Hepatocyte (in vitro differentiated cells): Measurements from ENCODE around the gene STAT5B. TPM values are rescaled to one million over a fixed set of nuclear protein-coding genes. Genes with fewer than 3 reads are reported as not detected.

ENCODE experiments used
- DNase-seq: peaks from one replicate; pipeline ENCODE4 v3.0.0-alpha.2; 2016; ENCODE audit warnings: low spot score
- H2AFZ ChIP-seq: fragments of 200-600 bp; sonication (generic); 2 replicates; pipeline ENCODE4 v1.6.0; 2016; ENCODE audit warnings: antibody characterized with exemption, mild to moderate bottlenecking
- H3K27ac ChIP-seq: fragments of 200-600 bp; sonication (generic); 2 replicates; pipeline ENCODE4 v1.5.1; 2016; ENCODE audit warnings: mild to moderate bottlenecking
- H3K27me3 ChIP-seq: fragments of 200-600 bp; sonication (generic); 2 replicates; pipeline ENCODE4 v1.6.1; 2016
- H3K36me3 ChIP-seq: fragments of 200-600 bp; sonication (generic); replicated peaks from 2 replicates; pipeline ENCODE4 v1.5.1; 2016; ENCODE audit warnings: low read depth; ENCODE audit not compliant: insufficient read depth
- H3K4me1 ChIP-seq: fragments of 200-600 bp; sonication (generic); 2 replicates; pipeline ENCODE4 v1.5.1; 2016; ENCODE audit warnings: mild to moderate bottlenecking, moderate library complexity; ENCODE audit not compliant: insufficient read depth
- H3K4me2 ChIP-seq: fragments of 200-600 bp; sonication (generic); 2 replicates; pipeline ENCODE4 v1.6.0; 2016
- H3K4me3 ChIP-seq: fragments of 200-600 bp; sonication (generic); 2 replicates; pipeline ENCODE4 v1.5.1; 2016; ENCODE audit warnings: mild to moderate bottlenecking
- H3K79me2 ChIP-seq: fragments of 200-600 bp; sonication (generic); 2 replicates; pipeline ENCODE4 v1.6.0; 2017; ENCODE audit warnings: mild to moderate bottlenecking
- H3K9me2 ChIP-seq: fragments of 200-600 bp; sonication (generic); replicated peaks from 2 replicates; pipeline ENCODE4 v1.6.0; 2017; ENCODE audit warnings: mild to moderate bottlenecking; ENCODE audit not compliant: insufficient read depth
- H3K9me3 ChIP-seq: fragments of 200-600 bp; sonication (generic); 2 replicates; pipeline ENCODE4 v1.5.1; 2016; ENCODE audit warnings: low read depth, mild to moderate bottlenecking
- H4K20me1 ChIP-seq: fragments of 200-600 bp; sonication (generic); 2 replicates; pipeline ENCODE4 v1.6.0; 2016; ENCODE audit warnings: mild to moderate bottlenecking; ENCODE audit not compliant: insufficient read depth, poor library complexity, severe bottlenecking
- CTCF ChIP-seq: fragments of 200-600 bp; sonication (generic); IDR thresholded peaks from 2 replicates; pipeline ENCODE4 v1.5.1; 2016; ENCODE audit warnings: antibody characterized with exemption, mild to moderate bottlenecking; ENCODE audit not compliant: poor library complexity
- EZH2 ChIP-seq: fragments of 200-600 bp; sonication (generic); IDR thresholded peaks from 2 replicates; pipeline ENCODE4 v1.6.1; 2016; ENCODE audit warnings: antibody characterized with exemption, mild to moderate bottlenecking, borderline replicate concordance
- EZH2phosphoT487 ChIP-seq: fragments of 200-600 bp; sonication (generic); IDR thresholded peaks from one replicate; pipeline ENCODE4 v1.6.1; 2018; ENCODE audit warnings: antibody characterized with exemption, mild to moderate bottlenecking, low read depth, moderate library complexity; ENCODE audit not compliant: unreplicated experiment, severe bottlenecking
- WGBS: methylation state at CpG from one replicate; pipeline ENCODE4 v1.1.6; 2016; ENCODE audit warnings: low lambda C conversion rate; ENCODE audit errors: missing lambda C conversion rate; 5-methylcytosine and 5-hydroxymethylcytosine counted together
- polyA plus RNA-seq: library from polyadenylated mRNA; unstranded; fragments of >200 nt; fragmentation: Nextera tagmentation; extraction: Ambion mirVana; gene quantifications from 2 replicates; pipeline ENCODE4 v1.2.1, GENCODE V29; 2016
- total RNA-seq: library from RNA; depleted of rRNA; stranded (reverse); fragments of >200 nt; gene quantifications from 2 replicates; pipeline ENCODE4 v1.2.3, GENCODE V29; 2014

The STAT5B gene
- total and polyA plus RNA-seq, 2 experiments from 2014 or later = 25.7 to 26.0 TPM

GRCh38 chr17:42191275-42191608, 84.9 kb downstream of the STAT5B start:
- Histone ChIP-seq H3K27ac (no peak overlapping the region), H2AFZ (no peak overlapping the region), H3K4me3 (no peak overlapping the region), H3K27me3 (no peaks in the 10 kb centered on the region), H3K9me2 (no peaks in the 10 kb centered on the region), H4K20me1 (no peaks in the 10 kb centered on the region), H3K4me1 (no peaks in the 10 kb centered on the region), H3K9me3 (no peaks in the 10 kb centered on the region), H3K79me2 (no peaks in the 10 kb centered on the region), H3K4me2 (no peak overlapping the region), H3K36me3 (no peaks in the 10 kb centered on the region)
- 95% methylated on average over 5 of the region's 5 CpGs for WGBS
- no peak for DNase-seq
- TF ChIP-seq CTCF = no peak
- no peak for TF ChIP-seq EZH2phosphoT487
- TF ChIP-seq EZH2 = no peak

GRCh38 chr17:42190491-42191274, 85.5 kb downstream of the STAT5B start:
- no peaks in the 10 kb centered on the region for H4K20me1 ChIP-seq
- H3K9me3 ChIP-seq = no peaks in the 10 kb centered on the region
- no peaks in the 10 kb centered on the region for H3K36me3 ChIP-seq
- no peaks in the 10 kb centered on the region for H3K4me1 ChIP-seq
- H3K4me3 ChIP-seq = no peak overlapping the region
- no peaks in the 10 kb centered on the region for H3K9me2 ChIP-seq
- TF ChIP-seq EZH2 (no peak), EZH2phosphoT487 (no peak), CTCF (no peak)
- no peak for DNase-seq
- no peaks in the 10 kb centered on the region for H3K27me3 ChIP-seq
- no peak overlapping the region for H3K4me2 ChIP-seq
- H3K79me2 ChIP-seq = no peaks in the 10 kb centered on the region
- no peak overlapping the region for H2AFZ ChIP-seq
- H3K27ac ChIP-seq = no peak overlapping the region
- WGBS = 91% methylated on average over 17 of the region's 17 CpGs

- H3K36me3 ChIP-seq = no peaks in the 10 kb centered on the region
- peaks cover 5% of the 10 kb centered on the region for H3K27me3 ChIP-seq
- H4K20me1 ChIP-seq = no peaks in the 10 kb centered on the region
- no peak overlapping the region for H2AFZ ChIP-seq
- 87% methylated on average over 8 of the region's 11 CpGs for WGBS
- no peak overlapping the region for H3K4me2 ChIP-seq
- no peaks in the 10 kb centered on the region for H3K9me2 ChIP-seq
- H3K9me3 ChIP-seq = no peaks in the 10 kb centered on the region
- no peaks in the 10 kb centered on the region for H3K4me1 ChIP-seq
- TF ChIP-seq EZH2 (no peak), CTCF (no peak), EZH2phosphoT487 (no peak)
- no peak for DNase-seq
- H3K27ac ChIP-seq = no peak overlapping the region
- H3K79me2 ChIP-seq = no peaks in the 10 kb centered on the region
- H3K4me3 ChIP-seq = no peak overlapping the region
Measured at GRCh38 chr17:42189651-42189965, 86.6 kb downstream of the STAT5B start.
